Esophagus squamous epithelium (tissue), 4 donors: Measurements from ENCODE around the gene RNF207.

Experiments
- CTCF ChIP-seq, 6 experiments: fragments of 450-650 bp in 4 of 6; fragments of 200-600 bp in 2 of 6; sonication (generic) in 2 of 6; IDR thresholded peaks; one replicate each; pipeline ENCODE4 v1.5.1; 2016 to 2019; ENCODE audit warnings: antibody characterized with exemption in 6 of 6, mild to moderate bottlenecking in 4 of 6, moderate library complexity in 4 of 6
- POLR2A ChIP-seq, 4 donors: fragments of 450-650 bp; IDR thresholded peaks; one replicate each; pipeline ENCODE4 v1.6.1; 2017; ENCODE audit warnings: antibody characterized with exemption in 4 of 4, mild to moderate bottlenecking in 4 of 4, moderate library complexity in 3 of 4

GRCh38 chr1:6251233-6251632 lies 45.3 kb downstream of the RNF207 start:
- TF ChIP-seq CTCF (IDR thresholded peaks at IDR 0.05) (no peak), POLR2A (IDR thresholded peaks at IDR 0.05) (no peak)
